H1 (cell line): ENCODE results near the gene AGPAT3. TPM values are rescaled to one million over a fixed set of nuclear protein-coding genes. Genes with fewer than 3 reads are reported as not detected.

Experiments
- CTCF ChIA-PET: fragments of 300-600 bp; sonication (Branson Sonifier 250); formaldehyde crosslinking; loops from one replicate; lab custom pipeline; 2021; ENCODE audit not compliant: partially characterized antibody; lab: Charles Lee
- POLR2A ChIA-PET: fragments of 300-600 bp; sonication (Branson Sonifier 250); formaldehyde crosslinking; loops from one replicate; lab custom pipeline; 2021; ENCODE audit warnings: inconsistent platforms; ENCODE audit not compliant: partially characterized antibody; lab: Charles Lee
- DNase-seq, 2 experiments: peaks; one replicate each; pipeline versions ENCODE4 v3.0.0 to v3.0.0-alpha.2; 2010 to 2022; ENCODE audit warnings: low spot score in 2 of 2, low read depth in 1 of 2, mixed read lengths in 1 of 2
- FAIRE-seq: peaks from 2 replicates; lab custom pipeline; 2011; peaks lifted over from hg19 to GRCh38; lab: Jason Lieb, UNC
- H2AFZ ChIP-seq: 2 replicates; pipeline ENCODE4 v1.8.1; 2012; ENCODE audit warnings: low read length, inconsistent platforms
- H2AK5ac ChIP-seq: 2 replicates; pipeline ENCODE4 v1.6.1; 2013; ENCODE audit warnings: low read depth, low read length
- H2BK120ac ChIP-seq: replicated peaks from 2 replicates; pipeline ENCODE3; 2013; ENCODE audit warnings: low read depth, low read length, inconsistent platforms
- H2BK12ac ChIP-seq: 2 replicates; pipeline ENCODE4 v1.6.1; 2013; ENCODE audit warnings: low read depth, low read length
- H2BK15ac ChIP-seq: 2 replicates; pipeline ENCODE4 v1.6.1; 2013; ENCODE audit warnings: low read length
- H2BK20ac ChIP-seq: 2 replicates; pipeline ENCODE4 v1.6.1; 2013; ENCODE audit warnings: low read length
- H2BK5ac ChIP-seq: 2 replicates; pipeline ENCODE4 v1.6.1; 2013; ENCODE audit warnings: low read depth, low read length
- H3K14ac ChIP-seq: 2 replicates; pipeline ENCODE4 v1.6.1; 2013; ENCODE audit warnings: inconsistent platforms; ENCODE audit not compliant: insufficient read length
- H3K18ac ChIP-seq: 2 replicates; pipeline ENCODE4 v1.6.1; 2013; ENCODE audit warnings: low read length; ENCODE audit errors: extremely low read depth
- H3K23ac ChIP-seq: 2 replicates; pipeline ENCODE4 v1.6.1; 2013; ENCODE audit warnings: inconsistent platforms; ENCODE audit not compliant: insufficient read length
- H3K23me2 ChIP-seq: 2 replicates; pipeline ENCODE4 v1.6.1; 2013; ENCODE audit warnings: low read depth, low read length
- H3K27ac ChIP-seq: 2 replicates; pipeline ENCODE4 v1.6.1; 2011; ENCODE audit warnings: low read depth, low read length, inconsistent platforms
- H3K27me3 ChIP-seq, 4 experiments: replicated peaks in 1 of 4; 1 replicate in 1 of 4; 2 replicates in 3 of 4; pipeline versions ENCODE4 v1.6.1 to v1.8.1; 2011 to 2013; ENCODE audit warnings: low read length in 3 of 4, mild to moderate bottlenecking in 3 of 4, inconsistent platforms in 2 of 4, mixed read lengths in 2 of 4, moderate library complexity in 1 of 4; ENCODE audit not compliant: control insufficient read depth in 3 of 4, insufficient read depth in 3 of 4; ENCODE audit errors: extremely low read depth in 1 of 4
- H3K36me3 ChIP-seq, 4 experiments: 2 replicates each; pipeline versions ENCODE4 v1.6.1 to v1.8.1; 2011 to 2013; ENCODE audit warnings: mild to moderate bottlenecking in 4 of 4, low read length in 3 of 4, moderate library complexity in 2 of 4, control low read depth in 1 of 4, inconsistent platforms in 1 of 4; ENCODE audit not compliant: insufficient read depth in 4 of 4, control insufficient read depth in 2 of 4
- H3K4ac ChIP-seq: replicated peaks from 2 replicates; pipeline ENCODE3; 2013; ENCODE audit warnings: low read length, low read depth, mixed read lengths, inconsistent platforms; ENCODE audit not compliant: insufficient read length
- H3K4me1 ChIP-seq, 4 experiments: replicated peaks in 1 of 4; 1 replicate in 1 of 4; 2 replicates in 3 of 4; pipeline versions ENCODE4 v1.6.1 to v1.8.1; 2011 to 2013; ENCODE audit warnings: low read length in 3 of 4, inconsistent platforms in 2 of 4, mixed read lengths in 1 of 4; ENCODE audit not compliant: insufficient read depth in 4 of 4, control insufficient read depth in 3 of 4
- H3K4me2 ChIP-seq, 2 experiments: 2 replicates each; pipeline versions ENCODE4 v1.6.1 to v1.8.1; 2011 to 2013; ENCODE audit warnings: low read depth in 2 of 2, low read length in 2 of 2, control low read depth in 1 of 2, inconsistent platforms in 1 of 2, mild to moderate bottlenecking in 1 of 2; ENCODE audit not compliant: insufficient read depth in 1 of 2
- H3K4me3 ChIP-seq, 4 experiments: fragments of 200-600, 300-600 bp in 1 of 4; sonication (generic), shearing (Covaris generic), sonication (Bioruptor Twin) in 1 of 4; 2 replicates each; pipeline versions ENCODE4 v1.5.1 to v1.8.1; 2011 to 2016; ENCODE audit warnings: low read length in 4 of 4, low read depth in 3 of 4, control low read depth in 2 of 4, inconsistent platforms in 2 of 4, mild to moderate bottlenecking in 2 of 4, mixed read lengths in 1 of 4, moderate library complexity in 1 of 4; ENCODE audit not compliant: insufficient read depth in 2 of 4; ENCODE audit errors: extremely low read depth in 1 of 4
- H3K56ac ChIP-seq: replicated peaks from 2 replicates; pipeline ENCODE3; 2013; ENCODE audit warnings: low read depth, mild to moderate bottlenecking, mixed read lengths, low read length, inconsistent platforms; ENCODE audit not compliant: insufficient read length
- H3K79me1 ChIP-seq: 2 replicates; pipeline ENCODE4 v1.6.1; 2013; ENCODE audit warnings: low read depth, low read length, control low read depth
- H3K79me2 ChIP-seq, 2 experiments: 2 replicates each; pipeline versions ENCODE4 v1.6.1 to v1.8.1; 2012 to 2013; ENCODE audit warnings: low read length in 2 of 2, mild to moderate bottlenecking in 2 of 2, inconsistent platforms in 1 of 2; ENCODE audit not compliant: insufficient read depth in 2 of 2, control insufficient read depth in 1 of 2
- H3K9ac ChIP-seq, 4 experiments: replicated peaks in 1 of 4; 1 replicate in 1 of 4; 2 replicates in 3 of 4; pipeline versions ENCODE4 v1.6.1 to v1.8.1; 2011 to 2013; ENCODE audit warnings: low read depth in 3 of 4, low read length in 3 of 4, control low read depth in 2 of 4, mild to moderate bottlenecking in 2 of 4, moderate library complexity in 2 of 4, inconsistent platforms in 1 of 4; ENCODE audit errors: extremely low read depth in 1 of 4
- H3K9me3 ChIP-seq, 2 experiments: 2 replicates each; pipeline versions ENCODE4 v1.6.1 to v1.8.1; 2012 to 2013; ENCODE audit warnings: mild to moderate bottlenecking in 2 of 2, moderate library complexity in 2 of 2, control low read depth in 1 of 2, inconsistent platforms in 1 of 2, low read depth in 1 of 2, low read length in 1 of 2, mixed read lengths in 1 of 2; ENCODE audit not compliant: insufficient read depth in 2 of 2
- H4K20me1 ChIP-seq, 2 experiments: replicated peaks in 1 of 2; 2 replicates each; pipeline versions ENCODE3 to v1.8.1; 2011 to 2013; ENCODE audit warnings: inconsistent platforms in 2 of 2, low read length in 2 of 2, mild to moderate bottlenecking in 1 of 2; ENCODE audit not compliant: insufficient read depth in 2 of 2, control insufficient read depth in 1 of 2
- H4K5ac ChIP-seq: 2 replicates; pipeline ENCODE4 v1.6.1; 2013; ENCODE audit warnings: low read length, low read depth, mixed read lengths, inconsistent platforms; ENCODE audit not compliant: insufficient read length
- H4K8ac ChIP-seq: 2 replicates; pipeline ENCODE4 v1.8.0; 2013; ENCODE audit warnings: mild to moderate bottlenecking, moderate library complexity, low read length, inconsistent platforms; ENCODE audit not compliant: insufficient read depth; ENCODE audit errors: extremely low read depth
- H4K91ac ChIP-seq: replicated peaks from 2 replicates; pipeline ENCODE3; 2013; ENCODE audit warnings: low read length, mixed read lengths, inconsistent platforms; ENCODE audit not compliant: insufficient read length
- CBX5 ChIP-seq: fragments of 300-800, 300-1000 bp; sonication (generic); IDR thresholded peaks from 2 replicates; pipeline ENCODE4 v1.7.1; 2016; ENCODE audit warnings: antibody characterized with exemption, low read length, low read depth
- MAX ChIP-seq: IDR thresholded peaks from 2 replicates; pipeline ENCODE4 v1.6.1; 2012; ENCODE audit warnings: inconsistent platforms
- ZNF274 ChIP-seq: IDR thresholded peaks from 2 replicates; pipeline ENCODE4 v1.7.0; 2012; ENCODE audit warnings: low read length, borderline replicate concordance; ENCODE audit errors: extremely low read depth
- WGBS, 2 experiments: shearing (Covaris generic) in 1 of 2; methylation state at CpG; one replicate each; pipeline versions ENCODE4 v1.1.6 to v1.1.7; 2013 to 2015; ENCODE audit warnings: low lambda C conversion rate in 2 of 2, mixed read lengths in 2 of 2, inconsistent platforms in 1 of 2, low coverage in 1 of 2, missing lambda C conversion rate in 1 of 2; ENCODE audit not compliant: insufficient replicate concordance in 2 of 2, insufficient coverage in 1 of 2, insufficient read length in 1 of 2; ENCODE audit errors: extremely low coverage in 1 of 2, missing lambda C conversion rate in 1 of 2; 5-methylcytosine and 5-hydroxymethylcytosine counted together
- polyA plus RNA-seq, 7 experiments: library from polyadenylated mRNA; depleted of rRNA in 3 of 7; stranded (reverse) in 5 of 7; unstranded in 2 of 7; fragments of >200 nt in 5 of 7; fragments of 200-250 nt in 2 of 7; gene quantifications; 1 replicate in 5 of 7; 2 replicates in 1 of 7; 4 replicates in 1 of 7; pipeline versions ENCODE4 v1.2.1 to v1.2.3, GENCODE V29; 2011 to 2013; ENCODE audit warnings: missing spikeins in 2 of 7, mixed read lengths in 2 of 7
- total RNA-seq: library from RNA; stranded (reverse); fragmentation: NEBNext Ultra II Directional; extraction: Animal tissue kit (Norgen Biotek cat#: 25700); gene quantifications from 2 replicates; pipeline ENCODE4 v1.2.1, GENCODE V29; 2021

The AGPAT3 gene
- total and polyA plus RNA-seq, 2 of the 8 experiments (the other 6 are each of a cell fraction or from before 2014, with no cell fraction given): 5.8 to 7.3 TPM

GRCh38 chr21:44018813-44019567 lies 154.0 kb downstream of the AGPAT3 start:
- Histone ChIP-seq H4K5ac (no peak overlapping the region), H3K23ac (no peak overlapping the region), H2BK5ac (no peak overlapping the region), H3K23me2 (no peaks in the 10 kb centered on the region), H3K14ac (no peak overlapping the region), H4K91ac (no peak overlapping the region), H3K4me1 (0 out of 7 replicates have a peak, but pooled peaks cover 0 to under 1% (median 0%) of the 10 kb centered on the region in 4 experiments), H3K4ac (no peak overlapping the region), H4K8ac (no peak overlapping the region), H2AK5ac (no peak overlapping the region), H3K27me3 (no peaks in the 10 kb centered on the region), H3K9ac (no peak overlapping the region), H3K4me3 (no peak overlapping the region), H3K79me2 (peaks cover 32 to 95% of the 10 kb centered on the region in 2 experiments), H3K27ac (no peak overlapping the region), H3K9me3 (no peaks in the 10 kb centered on the region), H2AFZ (no peak overlapping the region), H2BK12ac (no peak overlapping the region)
- CTCF ChIA-PET: interaction anchor here (1.0 kb wide), 1 partner anchor 9 kb away, joined by 3 read pairs; no protein-coding TSS in a partner anchor
- no peak for DNase-seq
- FAIRE-seq: no peak
- WGBS, 2 experiments: 94% methylated on average over 10 of the region's 10 CpGs; no CpG with 5 or more reads in 1 of the 2 experiments
- TF ChIP-seq MAX (no peak), CBX5 (no peak), ZNF274 (no peak)
- TF ChIP-seq, all 59 proteins: peak for 0
- no peak overlapping the region for H3K18ac ChIP-seq
- H2BK20ac ChIP-seq: no peak overlapping the region
- no peak overlapping the region for H3K4me2 ChIP-seq
- peaks cover 6 to 14% of the 10 kb centered on the region in 2 experiments for H4K20me1 ChIP-seq
- no peak overlapping the region for H3K56ac ChIP-seq
- no peak overlapping the region for H2BK120ac ChIP-seq
- peaks cover 3% of the 10 kb centered on the region for H3K79me1 ChIP-seq
- no peak overlapping the region for H2BK15ac ChIP-seq
- no peaks in the 10 kb centered on the region; a peak in 1 of 8 replicates for H3K36me3 ChIP-seq
- POLR2A ChIA-PET: interaction anchor here (1.0 kb wide), 1 partner anchor 65 kb away, joined by 3 read pairs; no protein-coding TSS in a partner anchor
